Right atrium auricular region (tissue), 2 donors: ENCODE measurements around the gene PTRH2. TPM values are rescaled to one million over a fixed set of nuclear protein-coding genes. Genes with fewer than 3 reads are reported as not detected.
A peak's percentile ranks its signal among the peaks of the same experiment; 100 is the strongest.

Source experiments
- DNase-seq: peaks from one replicate; pipeline ENCODE4 v3.0.0-alpha.2; 2019; ENCODE audit warnings: low spot score
- H3K27ac ChIP-seq, 2 donors: fragments of 200-600 bp; sonication (generic); 1 replicate in 1 of 2; 2 replicates in 1 of 2; pipeline ENCODE4 v1.5.1; 2016 to 2019
- H3K27me3 ChIP-seq, 2 donors: fragments of 200-600 bp; sonication (generic); one replicate each; pipeline versions ENCODE4 v1.5.1 to v1.6.0; 2017 to 2019
- H3K36me3 ChIP-seq: fragments of 200-600 bp; sonication (generic); one replicate; pipeline ENCODE4 v1.5.1; 2016
- H3K4me1 ChIP-seq, 2 donors: fragments of 200-600 bp; sonication (generic); one replicate each; pipeline versions ENCODE4 v1.5.1 to v1.6.0; 2017 to 2019
- H3K4me3 ChIP-seq, 2 donors: fragments of 200-600 bp; sonication (generic); 1 replicate in 1 of 2; 2 replicates in 1 of 2; pipeline ENCODE4 v1.5.1; 2017 to 2019; ENCODE audit warnings: mild to moderate bottlenecking in 1 of 2, moderate library complexity in 1 of 2
- H3K9me3 ChIP-seq, 2 donors: fragments of 200-600 bp; sonication (generic); one replicate each; pipeline ENCODE4 v1.5.1; 2019
- total RNA-seq, 2 donors: library from RNA; depleted of rRNA; stranded (reverse); fragments of >200 nt; gene quantifications; one replicate each; pipeline ENCODE4 v1.1.0, GENCODE V29; 2016
- TF ChIP-seq, protein P1 (sequence below), 2 donors: fragments of 200-600 bp; sonication (generic); IDR thresholded peaks; one replicate each; pipeline ENCODE4 v1.5.1; 2019; ENCODE audit warnings: antibody characterized with exemption in 2 of 2

The PTRH2 gene
- total RNA-seq, 2 donors from 2014 or later, result 13.8 to 14.1 TPM

DNA sequence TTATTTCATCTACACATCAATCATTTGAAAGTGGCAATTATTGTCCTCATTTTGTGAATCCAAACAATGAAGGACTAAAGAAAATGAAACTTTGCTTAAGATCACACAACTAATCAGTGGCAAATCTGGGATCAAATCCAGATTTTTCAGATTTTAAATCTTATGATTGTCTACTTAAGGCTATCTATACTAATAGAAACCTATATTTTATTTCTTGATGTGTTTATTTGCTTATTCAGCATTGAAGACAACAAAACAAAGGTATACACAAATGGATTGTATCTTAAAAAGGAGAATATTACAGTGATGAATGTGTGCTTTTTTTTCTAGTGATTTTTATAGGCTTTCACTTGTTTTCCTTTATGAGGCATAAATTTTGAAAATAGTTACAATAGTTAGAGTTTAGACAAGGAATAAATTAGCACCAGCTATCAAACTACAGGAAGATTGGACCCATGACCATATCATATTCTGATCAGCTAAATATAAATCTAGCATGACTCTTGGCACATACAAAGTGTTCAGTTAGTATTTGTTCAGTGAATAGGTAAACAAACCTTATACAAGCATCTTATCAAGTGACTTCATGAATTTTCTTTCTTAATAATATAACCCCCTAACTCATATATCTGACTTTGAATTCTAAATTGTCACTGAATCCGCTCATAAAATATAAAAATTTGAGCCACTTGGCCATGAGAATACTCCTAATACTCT is 20.7 kb upstream of the PTRH2 start:
- Histone ChIP-seq H3K27ac (no peak overlapping the region), H3K4me1 (peaks cover 0 to 14% of the 10 kb centered on the region in 2 donors), H3K36me3 (peaks cover 7% of the 10 kb centered on the region), H3K9me3 (no peaks in the 10 kb centered on the region), H3K27me3 (no peaks in the 10 kb centered on the region), H3K4me3 (no peak overlapping the region)
- no peak for DNase-seq
- TF ChIP-seq, protein P1, sequence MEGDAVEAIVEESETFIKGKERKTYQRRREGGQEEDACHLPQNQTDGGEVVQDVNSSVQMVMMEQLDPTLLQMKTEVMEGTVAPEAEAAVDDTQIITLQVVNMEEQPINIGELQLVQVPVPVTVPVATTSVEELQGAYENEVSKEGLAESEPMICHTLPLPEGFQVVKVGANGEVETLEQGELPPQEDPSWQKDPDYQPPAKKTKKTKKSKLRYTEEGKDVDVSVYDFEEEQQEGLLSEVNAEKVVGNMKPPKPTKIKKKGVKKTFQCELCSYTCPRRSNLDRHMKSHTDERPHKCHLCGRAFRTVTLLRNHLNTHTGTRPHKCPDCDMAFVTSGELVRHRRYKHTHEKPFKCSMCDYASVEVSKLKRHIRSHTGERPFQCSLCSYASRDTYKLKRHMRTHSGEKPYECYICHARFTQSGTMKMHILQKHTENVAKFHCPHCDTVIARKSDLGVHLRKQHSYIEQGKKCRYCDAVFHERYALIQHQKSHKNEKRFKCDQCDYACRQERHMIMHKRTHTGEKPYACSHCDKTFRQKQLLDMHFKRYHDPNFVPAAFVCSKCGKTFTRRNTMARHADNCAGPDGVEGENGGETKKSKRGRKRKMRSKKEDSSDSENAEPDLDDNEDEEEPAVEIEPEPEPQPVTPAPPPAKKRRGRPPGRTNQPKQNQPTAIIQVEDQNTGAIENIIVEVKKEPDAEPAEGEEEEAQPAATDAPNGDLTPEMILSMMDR (IDR thresholded peaks at IDR 0.05), result no peak

DNA sequence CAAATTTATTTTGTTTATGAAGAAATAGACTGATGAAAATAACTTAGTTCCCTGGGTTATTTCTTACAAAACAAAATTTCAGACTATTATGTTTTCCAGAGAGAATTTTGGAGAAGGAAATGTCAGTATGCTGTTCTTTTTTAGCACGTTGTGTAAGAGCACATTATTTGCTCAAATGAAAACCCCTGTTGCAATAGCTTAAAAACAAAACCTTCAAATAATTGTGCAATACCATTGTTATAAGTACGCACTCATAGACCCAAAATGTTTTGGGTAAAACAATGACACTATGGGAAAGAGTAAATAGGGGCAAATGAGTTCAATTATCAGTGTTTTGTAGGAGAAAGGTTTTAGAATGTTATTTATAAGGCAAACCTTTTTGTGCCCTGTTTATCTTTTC is 18.5 kb upstream of the PTRH2 start:
- no peak for DNase-seq
- TF ChIP-seq, protein P1 (IDR thresholded peaks at IDR 0.05), result no peak
- Histone ChIP-seq H3K36me3 (no peaks in the 10 kb centered on the region), H3K27ac (peak overlapping the region in 1 of 2 donors; percentile 60), H3K27me3 (no peaks in the 10 kb centered on the region), H3K9me3 (no peaks in the 10 kb centered on the region), H3K4me3 (no peak overlapping the region), H3K4me1 (peaks cover 0 to 14% of the 10 kb centered on the region in 2 donors)

DNA sequence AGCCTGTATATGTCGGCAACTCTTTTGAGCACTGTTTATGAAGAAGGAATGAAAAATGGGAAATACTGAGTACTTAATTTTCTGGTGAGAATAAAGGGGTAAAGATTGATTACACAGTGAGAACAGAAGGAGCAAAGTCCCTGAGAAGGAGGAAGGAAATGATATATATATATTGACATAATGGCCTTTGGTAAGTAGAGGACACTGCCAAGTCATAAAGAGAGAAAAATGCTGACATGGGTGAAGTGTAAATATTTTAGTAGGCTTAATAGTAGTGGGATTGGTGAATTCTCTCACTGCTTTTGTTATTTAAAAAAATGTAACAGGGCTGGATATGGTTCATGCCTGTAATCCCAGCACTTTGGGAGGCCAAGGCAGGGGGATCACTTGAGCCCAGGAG is 16.4 kb upstream of the PTRH2 start:
- Histone ChIP-seq H3K27me3 (no peaks in the 10 kb centered on the region), H3K9me3 (no peaks in the 10 kb centered on the region), H3K36me3 (no peaks in the 10 kb centered on the region), H3K4me1 (peaks cover 0 to 7% of the 10 kb centered on the region in 2 donors), H3K4me3 (no peak overlapping the region), H3K27ac (no peak overlapping the region)
- TF ChIP-seq, protein P1 (IDR thresholded peaks at IDR 0.05), result no peak
- no peak for DNase-seq

DNA sequence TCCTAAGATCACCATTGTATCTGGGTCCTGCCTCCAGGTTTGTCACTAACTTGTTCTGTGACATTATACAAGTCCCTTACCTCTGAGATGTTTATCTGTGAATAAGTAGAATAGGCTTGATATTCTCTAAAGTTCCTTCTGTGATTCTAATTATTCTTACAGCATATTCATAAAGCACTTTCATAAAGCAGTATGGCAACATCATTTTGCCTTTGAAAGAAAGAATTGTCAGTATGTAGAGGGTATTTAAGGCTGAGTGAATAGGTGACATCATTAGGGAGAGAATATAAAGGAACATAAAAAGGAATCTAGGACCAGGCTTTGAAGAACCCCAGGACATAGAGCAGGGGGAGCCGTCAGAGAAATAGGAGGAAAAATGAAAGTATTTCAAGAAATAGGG is 15.8 kb upstream of the PTRH2 start:
- TF ChIP-seq, protein P1 (IDR thresholded peaks at IDR 0.05), result no peak
- DNase-seq, result no peak
- H3K4me1 ChIP-seq, result peaks cover 0 to 7% of the 10 kb centered on the region in 2 donors

DNA sequence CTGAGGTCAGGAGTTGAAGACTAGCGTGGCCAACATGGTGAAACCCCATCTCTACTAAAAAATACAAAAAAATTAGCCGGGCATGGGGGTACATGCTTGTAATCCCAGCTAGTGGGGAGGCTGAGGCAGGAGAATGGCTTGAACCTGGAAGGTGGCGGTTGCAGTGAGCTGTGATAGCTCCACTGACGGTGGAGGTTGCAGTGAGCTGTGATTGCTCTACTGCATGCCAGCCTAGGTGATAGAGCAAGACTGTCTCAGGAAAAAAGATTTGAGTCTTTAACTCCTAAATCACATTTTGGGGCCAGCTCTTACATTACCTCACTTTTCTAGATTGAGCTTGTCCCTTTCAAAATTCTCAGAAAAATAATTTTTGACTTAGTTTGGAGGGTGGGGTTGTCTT is 15.4 kb upstream of the PTRH2 start:
- Histone ChIP-seq H3K4me1 (peaks cover 0 to 7% of the 10 kb centered on the region in 2 donors), H3K4me3 (no peak overlapping the region), H3K27ac (no peak overlapping the region), H3K27me3 (no peaks in the 10 kb centered on the region), H3K9me3 (no peaks in the 10 kb centered on the region), H3K36me3 (no peaks in the 10 kb centered on the region)
- TF ChIP-seq, protein P1 (IDR thresholded peaks at IDR 0.05), result no peak
- DNase-seq, result no peak

More for the DNA sequence above, 15.8 kb upstream of the PTRH2 start:
- Histone ChIP-seq H3K27ac (no peak overlapping the region), H3K27me3 (no peaks in the 10 kb centered on the region), H3K4me3 (no peak overlapping the region), H3K9me3 (no peaks in the 10 kb centered on the region), H3K36me3 (no peaks in the 10 kb centered on the region)

DNA sequence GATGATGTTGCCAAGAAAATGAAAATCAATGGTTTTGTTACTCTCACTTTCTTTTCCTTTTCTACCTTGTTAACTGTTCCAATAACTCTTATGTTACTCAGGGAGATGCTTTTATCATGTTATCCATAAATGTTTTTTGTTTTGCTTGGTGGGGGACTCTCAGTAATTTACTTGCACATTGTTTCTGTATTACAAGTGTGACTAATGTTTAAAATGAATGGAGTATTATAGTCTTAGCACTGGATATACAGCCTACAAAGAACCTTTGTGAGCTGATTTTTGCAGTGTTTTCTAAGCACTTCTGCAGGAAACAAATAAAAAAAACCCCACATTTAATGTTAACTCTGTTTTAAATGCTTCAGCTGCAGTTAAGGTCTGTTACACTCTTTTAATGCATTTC is 12.3 kb upstream of the PTRH2 start:
- H3K27me3 ChIP-seq, result no peaks in the 10 kb centered on the region
- DNase-seq, result no peak
- no peaks in the 10 kb centered on the region for H3K36me3 ChIP-seq
- no peak overlapping the region for H3K4me3 ChIP-seq
- TF ChIP-seq, protein P1 (IDR thresholded peaks at IDR 0.05), result no peak
- no peak overlapping the region for H3K27ac ChIP-seq
- no peaks in the 10 kb centered on the region for H3K9me3 ChIP-seq
- H3K4me1 ChIP-seq, result peaks cover 0 to 7% of the 10 kb centered on the region in 2 donors
